ENCODE results near the gene NT5DC2.

NT5DC2 gene

GRCh38 chr3:52524258-52524751, 9.4 kb downstream of the NT5DC2 start:
- DNase-seq: no peak

DNA sequence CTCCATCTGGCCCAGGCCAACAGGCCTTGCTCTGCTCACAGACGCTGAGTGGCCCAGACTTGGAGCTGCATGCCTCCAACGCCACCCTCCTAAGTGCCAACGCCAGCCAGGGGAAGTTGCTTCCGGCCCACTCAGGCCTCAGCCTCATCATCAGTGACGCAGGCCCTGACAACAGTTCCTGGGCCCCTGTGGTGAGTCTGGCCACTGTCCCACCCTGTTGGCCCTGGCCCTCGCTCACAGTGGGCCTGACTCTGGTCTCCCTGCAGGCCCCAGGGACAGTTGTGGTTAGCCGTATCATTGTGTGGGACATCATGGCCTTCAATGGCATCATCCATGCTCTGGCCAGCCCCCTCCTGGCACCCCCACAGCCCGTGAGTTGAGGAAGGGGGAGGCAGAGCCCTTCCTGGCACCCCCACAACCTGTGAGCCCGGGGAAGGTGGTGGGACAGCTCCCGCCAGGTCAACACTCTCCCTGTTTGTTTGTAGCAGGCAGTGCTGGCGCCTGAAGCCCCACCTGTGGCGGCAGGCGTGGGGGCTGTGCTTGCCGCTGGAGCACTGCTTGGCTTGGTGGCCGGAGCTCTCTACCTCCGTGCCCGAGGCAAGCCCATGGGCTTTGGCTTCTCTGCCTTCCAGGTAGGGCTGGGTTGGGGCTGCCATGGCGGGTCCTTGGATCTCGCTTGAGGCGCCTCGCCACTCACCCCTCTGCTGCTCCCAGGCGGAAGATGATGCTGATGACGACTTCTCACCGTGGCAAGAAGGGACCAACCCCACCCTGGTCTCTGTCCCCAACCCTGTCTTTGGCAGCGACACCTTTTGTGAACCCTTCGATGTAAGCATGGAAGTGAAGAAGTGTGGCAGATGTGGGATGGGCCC, 10.0 kb downstream of the NT5DC2 start:
- no peak for DNase-seq

DNA sequence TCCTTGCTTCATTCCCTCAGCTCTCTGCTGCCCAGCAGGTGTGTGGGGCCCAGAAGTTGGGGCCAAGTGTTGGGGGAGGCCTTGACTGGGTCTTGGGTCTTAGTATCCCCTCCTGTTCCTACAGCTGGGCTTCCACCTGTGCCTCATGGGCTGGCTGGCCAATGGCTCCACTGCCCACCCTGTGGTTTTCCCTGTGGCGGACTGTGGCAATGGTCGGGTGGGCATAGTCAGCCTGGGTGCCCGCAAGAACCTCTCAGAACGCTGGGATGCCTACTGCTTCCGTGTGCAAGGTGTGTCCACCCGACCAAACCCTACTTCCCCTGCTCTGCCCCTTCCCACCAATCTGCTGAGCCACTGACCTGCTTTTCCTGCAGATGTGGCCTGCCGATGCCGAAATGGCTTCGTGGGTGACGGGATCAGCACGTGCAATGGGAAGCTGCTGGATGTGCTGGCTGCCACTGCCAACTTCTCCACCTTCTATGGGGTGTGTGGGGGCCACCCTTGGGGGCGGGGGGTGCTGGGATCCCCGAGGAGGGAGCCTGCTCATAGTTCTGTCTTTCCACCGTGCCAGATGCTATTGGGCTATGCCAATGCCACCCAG, 10.9 kb downstream of the NT5DC2 start:
- DNase-seq: no peak

DNA sequence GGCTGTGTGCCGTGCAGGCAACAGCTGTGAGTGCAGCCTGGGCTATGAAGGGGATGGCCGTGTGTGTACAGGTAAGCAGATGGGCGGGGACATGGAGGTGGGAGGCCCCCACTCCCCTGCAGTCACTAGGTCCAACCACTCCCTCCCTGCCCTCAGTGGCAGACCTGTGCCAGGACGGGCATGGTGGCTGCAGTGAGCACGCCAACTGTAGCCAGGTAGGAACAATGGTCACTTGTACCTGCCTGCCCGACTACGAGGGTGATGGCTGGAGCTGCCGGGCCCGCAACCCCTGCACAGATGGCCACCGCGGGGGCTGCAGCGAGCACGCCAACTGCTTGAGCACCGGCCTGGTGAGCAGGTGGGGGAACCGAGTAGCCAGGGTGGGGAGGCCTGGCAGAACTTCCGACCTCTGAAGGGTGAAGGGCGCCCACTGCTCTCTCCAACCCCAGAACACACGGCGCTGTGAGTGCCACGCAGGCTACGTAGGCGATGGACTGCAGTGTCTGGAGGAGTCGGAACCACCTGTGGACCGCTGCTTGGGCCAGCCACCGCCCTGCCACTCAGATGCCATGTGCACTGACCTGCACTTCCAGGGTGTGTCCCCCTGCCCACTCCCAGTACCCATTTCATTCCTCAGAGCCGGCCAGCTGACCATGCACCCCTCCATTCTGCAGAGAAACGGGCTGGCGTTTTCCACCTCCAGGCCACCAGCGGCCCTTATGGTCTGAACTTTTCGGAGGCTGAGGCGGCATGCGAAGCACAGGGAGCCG, 11.6 kb downstream of the NT5DC2 start:
- no peak for DNase-seq

DNA sequence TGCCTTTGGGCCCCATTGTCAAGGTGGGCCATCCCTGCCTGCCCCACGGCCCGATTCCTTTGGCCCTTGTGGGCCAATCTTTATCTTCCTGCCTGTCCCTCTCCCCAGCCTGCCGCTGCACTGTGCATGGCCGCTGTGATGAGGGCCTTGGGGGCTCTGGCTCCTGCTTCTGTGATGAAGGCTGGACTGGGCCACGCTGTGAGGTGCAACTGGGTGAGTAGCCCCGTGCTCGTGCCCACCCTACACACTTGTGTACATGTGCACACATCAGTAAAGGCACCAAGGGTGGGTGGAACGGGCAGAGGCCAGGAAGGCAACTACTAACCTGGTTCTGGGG, 12.2 kb downstream of the NT5DC2 start:
- no peak for DNase-seq

GRCh38 chr3:52520716-52521487, 12.8 kb downstream of the NT5DC2 start:
- no peak for DNase-seq

GRCh38 chr3:52520141-52520667, 13.5 kb downstream of the NT5DC2 start:
- DNase-seq: no peak

- no peak for DNase-seq
Observed at GRCh38 chr3:52519445-52520140, 14.1 kb downstream of the NT5DC2 start.

DNA sequence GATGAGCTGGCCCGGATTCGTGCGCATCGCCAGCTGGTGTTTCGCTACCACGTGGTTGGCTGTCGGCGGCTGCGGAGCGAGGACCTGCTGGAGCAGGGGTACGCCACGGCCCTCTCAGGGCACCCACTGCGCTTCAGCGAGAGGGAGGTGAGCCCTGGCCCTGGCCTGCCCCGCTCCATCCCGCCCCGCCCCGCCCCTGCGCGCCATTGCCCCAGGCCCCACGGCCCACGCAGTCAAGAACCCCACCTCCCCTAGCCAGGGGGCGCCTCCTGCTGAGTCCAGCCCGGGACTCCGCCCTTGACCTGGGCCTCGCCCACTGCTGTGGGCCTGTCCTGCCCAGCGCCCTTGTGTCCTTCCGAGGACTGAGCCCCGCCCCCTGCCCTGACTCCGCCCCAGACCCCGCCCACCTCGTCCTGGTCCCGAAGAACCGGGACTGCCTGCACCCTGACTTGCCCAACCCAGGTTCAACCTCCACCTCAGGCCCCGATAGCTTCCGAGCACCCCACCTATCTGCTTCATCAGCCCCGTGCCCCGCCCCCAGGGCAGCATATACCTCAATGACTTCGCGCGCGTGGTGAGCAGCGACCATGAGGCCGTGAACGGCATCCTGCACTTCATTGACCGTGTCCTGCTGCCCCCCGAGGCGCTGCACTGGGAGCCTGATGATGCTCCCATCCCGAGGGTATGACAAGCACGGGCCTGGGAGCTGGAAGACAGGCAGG, 14.8 kb downstream of the NT5DC2 start:
- DNase-seq: no peak

GRCh38 chr3:52517796-52518722, 15.6 kb downstream of the NT5DC2 start:
- no peak for DNase-seq

- DNase-seq: no peak
Observed at GRCh38 chr3:52516509-52517195, 17.0 kb downstream of the NT5DC2 start.

- no peak for DNase-seq
Observed at GRCh38 chr3:52515192-52515591, 18.5 kb downstream of the NT5DC2 start.

DNA sequence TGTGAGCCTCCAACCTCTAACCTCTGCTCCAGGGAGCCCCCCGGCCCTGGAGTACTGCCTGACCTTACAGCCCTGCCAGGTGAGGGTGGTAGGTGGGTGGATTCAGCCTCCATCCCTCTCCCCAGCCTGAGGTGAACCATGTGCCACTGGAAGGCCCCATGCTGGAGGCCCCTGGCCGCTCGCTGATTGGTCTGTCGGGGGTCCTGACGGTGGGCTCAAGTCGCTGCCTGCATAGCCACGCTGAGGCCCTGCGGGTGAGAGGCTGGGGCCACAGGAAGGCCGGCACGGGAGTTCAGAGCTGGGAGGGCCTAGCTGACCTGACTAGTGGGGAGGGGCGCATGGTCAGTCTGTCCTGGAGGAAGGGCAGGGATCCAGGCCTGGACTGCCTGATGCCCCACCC, 19.1 kb downstream of the NT5DC2 start:
- DNase-seq: no peak

- no peak for DNase-seq
Observed at GRCh38 chr3:52513281-52513680, 20.4 kb downstream of the NT5DC2 start.

GRCh38 chr3:52512727-52513126, 20.9 kb downstream of the NT5DC2 start:
- DNase-seq: no peak

- no peak for DNase-seq
Observed at GRCh38 chr3:52512105-52512504, 21.6 kb downstream of the NT5DC2 start.

GRCh38 chr3:52511509-52511908, 22.1 kb downstream of the NT5DC2 start:
- DNase-seq: no peak

GRCh38 chr3:52509753-52510328, 23.8 kb downstream of the NT5DC2 start:
- no peak for DNase-seq

DNA sequence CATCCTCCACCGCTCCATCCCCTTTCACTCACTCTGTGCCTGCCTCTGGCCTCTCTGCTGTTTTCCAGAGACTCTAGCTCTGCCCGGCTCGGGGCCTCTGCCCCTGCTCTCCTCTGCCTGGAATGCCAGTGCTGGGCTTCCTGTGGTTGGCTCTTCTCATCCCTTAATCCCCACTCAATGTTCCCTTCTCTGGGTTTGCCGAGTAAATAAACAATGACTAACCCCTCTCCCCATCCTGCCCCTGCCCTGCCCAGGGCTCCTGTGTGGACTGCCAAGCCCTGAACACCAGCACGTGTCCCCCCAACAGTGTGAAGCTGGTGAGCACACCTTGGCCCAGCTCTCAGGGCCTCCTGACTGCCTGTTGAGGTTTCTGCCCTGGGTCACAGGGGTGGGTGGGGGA, 26.3 kb downstream of the NT5DC2 start:
- DNase-seq: no peak

Data from NCI-H2171 (cell line).